Measurements from ENCODE around the gene NPIPA2. TPM values are rescaled to one million over a fixed set of nuclear protein-coding genes. Genes with fewer than 3 reads are reported as not detected.
"Not testable (repeated sequence)": the region's sequence is repeated elsewhere in the genome, so short reads cannot be mapped to it uniquely, and the experiment has no call there.

NPIPA2 gene
- polyA plus RNA-seq, 2 donors = 1.9 to 6.1 TPM

DNA sequence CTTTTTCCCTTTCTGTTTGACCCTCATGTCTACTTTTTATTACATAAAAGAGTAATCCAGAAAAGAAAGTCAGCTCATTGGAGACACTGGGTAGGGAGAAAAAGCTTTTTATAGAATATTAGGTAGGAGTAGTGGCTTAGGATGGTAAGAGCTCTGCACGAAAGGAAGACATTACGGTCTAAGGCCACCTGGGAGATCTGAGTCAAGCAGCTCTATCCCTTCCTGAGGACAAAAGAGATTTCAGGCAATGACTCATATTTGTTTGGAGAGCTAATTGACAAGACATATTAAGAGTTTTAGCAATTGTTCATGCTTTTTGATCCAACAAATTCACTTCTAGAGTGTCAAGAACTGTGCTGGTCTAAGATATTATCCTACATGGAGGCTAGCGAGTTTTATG, 71.6 kb downstream of the NPIPA2 start:
- H3K36me3 ChIP-seq (ENCODE audit: control insufficient read depth in 2 of 2, insufficient read depth in 2 of 2, low read length in 1 of 2); H3K27ac ChIP-seq (ENCODE audit: low read depth in 2 of 2, low read length in 1 of 2): not testable (repeated sequence)
- 92% methylated on average over 1 of the region's 3 CpGs for WGBS, 2 donors

More for the DNA sequence above, 71.6 kb downstream of the NPIPA2 start:
- H3K4me3 ChIP-seq (ENCODE audit: low read depth in 1 of 2, low read length in 2 of 2); H3K4me1 ChIP-seq (ENCODE audit: control insufficient read depth in 2 of 2, insufficient read depth in 2 of 2, low read length in 1 of 2); H3K9me3 ChIP-seq (ENCODE audit: control insufficient read depth in 2 of 2, insufficient read depth in 1 of 2, low read depth in 1 of 2, low read length in 1 of 2); H3K27me3 ChIP-seq (ENCODE audit: control insufficient read depth in 1 of 2, insufficient read depth in 2 of 2, low read length in 2 of 2): not testable (repeated sequence)

Other genes with a start within 250 kb of the NPIPA2 start
- gene PARN, start 112.3 kb upstream of the NPIPA2 start, polyA plus RNA-seq = 10 to 100 TPM in 1 of 2 donors, 1 to 10 TPM in 1; 5.5 to 11.9 TPM
- gene BFAR, start 109.6 kb upstream of the NPIPA2 start, polyA plus RNA-seq = 10 to 100 TPM; 14.9 to 18.7 TPM
- under 1 TPM; 0.04 to 0.24 TPM for gene PLA2G10, start 48.2 kb upstream of the NPIPA2 start, polyA plus RNA-seq
- gene NPIPA3, start 39.1 kb upstream of the NPIPA2 start, polyA plus RNA-seq = 1 to 10 TPM; 1.0 to 2.3 TPM
- gene NOMO1, start 91.2 kb downstream of the NPIPA2 start, polyA plus RNA-seq = 10 to 100 TPM in 1 of 2 donors, 1 to 10 TPM in 1; 7.9 to 20.0 TPM
- gene NPIPA1, start 194.9 kb downstream of the NPIPA2 start, polyA plus RNA-seq = 100 to 1,000 TPM in 1 of 2 donors, 10 to 100 TPM in 1; 44.0 to 104 TPM
- gene PDXDC1, start 232.5 kb downstream of the NPIPA2 start, polyA plus RNA-seq = 10 to 100 TPM; 32.4 to 35.3 TPM